Stimulated activated CD4-positive, alpha-beta T cell treated with anti-CD3 and anti-CD28 coated beads, Interleukin-2, amount 100 ng/mL, for 48 hours (primary cell): ENCODE measurements around the gene TDRD3.

Experiments used
- DNase-seq, 2 donors: peaks; one replicate each; pipeline ENCODE4 v3.0.0-alpha.2; 2020

TDRD3 gene

GRCh38 chr13:60463787-60464186 lies 66.8 kb downstream of the TDRD3 start:
- DNase-seq = no peak

DNA sequence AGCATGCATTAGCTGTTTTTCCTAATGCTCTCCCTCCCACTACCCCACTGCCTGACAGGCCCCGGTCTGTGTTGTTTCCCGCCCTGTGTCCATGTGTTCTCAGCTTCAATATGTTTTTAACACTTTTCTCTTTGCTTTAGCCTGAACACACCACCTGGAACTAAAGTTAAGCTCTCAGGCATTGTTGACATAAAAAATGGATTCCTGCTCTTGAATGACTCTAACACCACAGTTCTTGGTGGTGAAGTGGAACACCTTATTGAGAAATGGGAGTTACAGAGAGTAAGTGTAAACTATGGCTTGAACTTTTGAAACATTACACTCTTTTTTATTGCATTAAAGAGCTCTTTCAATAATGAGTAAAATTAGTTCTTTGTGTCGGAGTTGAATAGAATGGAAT lies 70.1 kb downstream of the TDRD3 start:
- DNase-seq = no peak

DNA sequence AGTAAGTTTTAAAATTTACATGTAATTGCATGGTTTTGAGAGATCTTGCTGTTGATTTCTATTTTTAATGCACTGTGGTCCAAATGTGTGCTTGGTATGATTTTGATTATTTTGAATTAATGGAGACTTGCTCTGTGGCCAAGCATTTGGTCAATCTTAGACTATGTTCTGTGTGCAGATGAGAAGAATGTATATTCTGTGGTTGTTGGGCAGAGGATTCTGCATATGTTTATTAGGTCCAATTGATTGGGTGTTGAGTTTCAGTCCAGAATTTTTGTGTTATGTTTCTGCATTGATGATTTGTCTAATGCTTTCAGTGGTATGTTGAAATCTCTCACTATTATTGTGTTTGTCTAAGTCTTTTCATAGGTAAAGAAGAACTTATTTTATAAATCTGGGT lies 82.3 kb downstream of the TDRD3 start:
- DNase-seq = no peak

DNA sequence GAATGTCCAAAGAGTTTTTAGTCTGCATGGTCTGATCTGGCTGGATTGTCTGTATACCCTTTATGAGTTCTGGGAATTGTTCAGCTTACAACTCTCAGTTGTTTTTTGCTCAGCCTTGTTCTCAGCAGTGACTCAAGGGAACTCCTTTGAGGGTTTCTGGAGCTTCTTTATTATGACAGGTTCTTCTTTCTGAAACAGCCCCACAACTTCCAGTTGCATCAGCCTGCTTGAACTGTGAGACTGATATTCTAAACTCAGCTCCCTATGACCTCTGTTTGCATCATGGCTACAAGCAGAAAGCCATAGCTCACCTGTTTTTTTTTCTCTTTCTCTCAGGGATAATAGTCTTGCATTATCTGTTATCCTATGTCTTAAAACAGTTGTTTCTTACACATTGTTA lies 85.0 kb downstream of the TDRD3 start:
- no peak for DNase-seq

DNA sequence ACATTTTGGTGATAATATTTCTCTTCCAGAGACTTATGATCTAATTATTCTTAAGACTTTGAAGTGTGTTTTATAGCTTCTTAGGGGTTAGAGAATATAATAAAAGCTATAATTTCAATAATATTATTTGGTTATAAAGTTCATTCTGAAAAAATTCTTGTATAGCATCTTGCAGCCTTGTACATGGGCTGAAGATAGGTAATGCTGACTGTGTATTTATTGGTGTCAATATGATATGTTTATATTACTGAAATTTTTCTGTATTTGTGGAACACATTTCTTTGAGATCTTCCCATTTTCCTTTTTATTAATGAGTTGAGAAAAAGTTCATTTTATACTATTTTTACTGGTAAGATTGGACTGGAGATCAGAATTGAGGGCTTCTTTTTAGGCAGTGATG lies 87.8 kb downstream of the TDRD3 start:
- DNase-seq = no peak

GRCh38 chr13:60491531-60491930 lies 94.5 kb downstream of the TDRD3 start:
- no peak for DNase-seq

DNA sequence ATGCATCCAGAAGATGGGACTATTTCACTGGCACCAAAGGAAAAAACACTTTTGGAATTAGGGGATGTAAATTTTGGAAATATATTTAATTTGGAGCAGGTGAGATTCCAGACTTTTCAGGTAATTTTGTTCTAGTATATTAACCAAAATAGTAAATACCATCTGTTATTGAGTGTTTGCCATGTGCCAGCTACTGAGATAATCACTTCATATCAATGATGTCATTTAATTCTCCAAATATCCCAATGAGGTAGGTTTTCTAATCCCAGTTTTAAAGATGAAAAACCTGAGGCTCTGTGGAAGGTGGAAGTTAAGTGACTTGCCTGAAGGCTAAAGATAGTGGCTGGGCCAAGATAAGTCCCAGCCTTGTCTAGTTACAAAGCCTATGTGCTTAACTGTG lies 95.2 kb downstream of the TDRD3 start:
- no peak for DNase-seq

- no peak for DNase-seq
These were observed 97.3 kb downstream of the TDRD3 start for GRCh38 chr13:60494296-60494695.

DNA sequence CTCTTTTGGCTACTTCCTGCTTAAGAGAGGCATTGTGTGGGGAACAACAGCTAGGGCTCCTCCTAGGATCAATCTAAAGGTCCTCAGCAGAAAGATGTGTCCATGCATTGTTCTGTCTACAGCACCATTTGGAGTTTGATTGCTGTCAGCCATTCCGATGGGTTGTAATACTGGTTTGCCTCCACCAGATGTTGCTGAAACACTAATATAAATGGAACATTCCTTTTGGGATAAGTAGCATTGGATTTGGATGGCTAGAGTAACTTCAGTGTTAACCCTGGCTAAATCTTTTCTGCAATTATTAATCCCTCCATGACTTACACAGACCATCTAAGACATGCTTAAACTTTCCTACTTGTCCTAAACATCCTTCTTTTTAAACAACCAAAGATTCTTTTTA lies 104.2 kb downstream of the TDRD3 start:
- DNase-seq = no peak

GRCh38 chr13:60509601-60510386 lies 112.8 kb downstream of the TDRD3 start:
- DNase-seq = no peak

- no peak for DNase-seq
These were observed 114.6 kb downstream of the TDRD3 start for GRCh38 chr13:60511637-60512036.

- no peak for DNase-seq
These were observed 117.9 kb downstream of the TDRD3 start for GRCh38 chr13:60514891-60515290.

DNA sequence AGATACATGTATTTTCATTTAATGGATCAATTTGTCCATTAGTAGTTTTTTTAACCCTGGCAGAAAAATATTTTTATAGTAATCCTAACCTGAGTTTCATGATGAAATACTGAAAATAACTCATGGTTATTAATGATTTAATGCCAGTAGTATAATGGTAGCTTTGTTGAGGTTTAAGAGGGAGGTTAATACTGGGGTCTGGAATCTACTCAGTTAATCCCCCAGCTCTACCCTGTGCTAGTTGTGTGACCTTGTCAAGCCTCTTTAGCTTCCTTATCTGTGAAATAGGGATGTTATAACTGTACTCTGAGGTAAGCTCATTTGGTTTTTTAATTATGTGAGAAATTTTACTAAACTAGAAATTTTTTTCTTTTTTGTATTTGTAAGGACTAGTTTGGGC lies 122.5 kb downstream of the TDRD3 start:
- no peak for DNase-seq

DNA sequence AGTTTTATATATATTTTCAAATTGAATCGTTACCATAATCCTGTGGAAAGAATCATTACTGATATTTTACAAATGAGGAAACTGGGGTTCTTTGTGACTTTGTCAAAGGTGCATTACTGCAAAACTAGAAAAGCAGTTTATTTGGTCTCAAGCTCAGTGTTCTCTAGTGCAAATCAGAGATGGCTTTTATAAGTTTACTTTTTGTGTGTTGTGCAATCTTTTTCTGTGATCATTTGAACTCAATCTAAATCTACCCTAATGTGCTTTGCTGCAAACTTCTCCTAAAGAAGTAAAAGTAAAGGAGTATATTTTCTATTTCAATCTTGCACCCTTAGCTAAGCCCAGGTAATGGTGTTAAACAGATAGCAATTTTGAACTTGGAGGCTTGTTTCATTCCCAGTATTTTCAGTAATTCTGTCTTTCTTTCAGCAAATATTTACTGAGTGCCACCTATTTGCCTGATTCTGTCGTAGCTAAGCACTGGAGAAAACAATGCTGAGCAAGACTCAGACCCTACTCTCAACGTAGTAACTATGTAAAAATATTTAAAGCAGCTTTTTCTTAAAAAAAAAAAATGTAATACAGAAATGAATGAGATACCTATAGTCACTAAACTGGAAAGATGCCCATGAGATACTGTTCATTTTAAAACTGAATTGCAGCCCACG lies 124.0 kb downstream of the TDRD3 start:
- no peak for DNase-seq

GRCh38 chr13:60538566-60538965 lies 141.5 kb downstream of the TDRD3 start:
- no peak for DNase-seq

DNA sequence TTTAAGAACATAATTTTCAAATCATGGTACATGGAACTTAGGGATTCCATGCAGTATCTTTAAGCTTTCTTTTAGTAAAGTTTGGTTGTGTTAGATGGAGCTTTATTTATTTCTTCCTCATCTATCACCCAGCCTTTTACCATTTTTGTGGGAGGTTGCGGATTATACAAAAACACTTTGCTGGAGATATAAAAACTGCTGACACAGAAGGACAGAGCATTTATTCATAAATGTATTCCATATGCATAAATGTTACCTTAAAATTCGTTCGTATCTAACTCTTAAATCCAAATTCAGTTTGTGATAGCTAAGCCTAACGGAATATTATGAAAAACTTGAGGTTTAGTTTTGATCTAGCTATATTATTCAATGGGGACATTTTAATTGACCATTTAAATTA lies 143.3 kb downstream of the TDRD3 start:
- DNase-seq = no peak

GRCh38 chr13:60562096-60562780 lies 165.2 kb downstream of the TDRD3 start:
- no peak for DNase-seq

DNA sequence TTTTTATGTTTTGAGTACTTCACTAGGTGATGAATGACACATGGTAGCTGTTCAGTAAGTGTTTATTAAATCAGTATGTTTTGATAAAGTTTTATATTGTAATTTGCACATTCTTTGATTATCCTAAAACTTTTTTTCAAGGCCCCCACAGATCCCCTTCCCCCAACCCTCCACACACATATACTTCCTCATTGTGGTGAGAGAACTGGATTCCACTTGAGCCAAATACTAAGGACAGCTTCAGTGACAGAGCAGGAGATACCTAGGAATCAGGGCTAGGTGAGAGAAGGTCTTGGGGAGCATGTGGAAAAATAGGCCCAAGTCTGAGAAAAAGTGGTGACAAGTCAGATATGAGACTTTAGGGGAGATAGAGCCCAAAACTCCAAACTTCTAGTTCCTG lies 174.6 kb downstream of the TDRD3 start:
- DNase-seq = no peak

DNA sequence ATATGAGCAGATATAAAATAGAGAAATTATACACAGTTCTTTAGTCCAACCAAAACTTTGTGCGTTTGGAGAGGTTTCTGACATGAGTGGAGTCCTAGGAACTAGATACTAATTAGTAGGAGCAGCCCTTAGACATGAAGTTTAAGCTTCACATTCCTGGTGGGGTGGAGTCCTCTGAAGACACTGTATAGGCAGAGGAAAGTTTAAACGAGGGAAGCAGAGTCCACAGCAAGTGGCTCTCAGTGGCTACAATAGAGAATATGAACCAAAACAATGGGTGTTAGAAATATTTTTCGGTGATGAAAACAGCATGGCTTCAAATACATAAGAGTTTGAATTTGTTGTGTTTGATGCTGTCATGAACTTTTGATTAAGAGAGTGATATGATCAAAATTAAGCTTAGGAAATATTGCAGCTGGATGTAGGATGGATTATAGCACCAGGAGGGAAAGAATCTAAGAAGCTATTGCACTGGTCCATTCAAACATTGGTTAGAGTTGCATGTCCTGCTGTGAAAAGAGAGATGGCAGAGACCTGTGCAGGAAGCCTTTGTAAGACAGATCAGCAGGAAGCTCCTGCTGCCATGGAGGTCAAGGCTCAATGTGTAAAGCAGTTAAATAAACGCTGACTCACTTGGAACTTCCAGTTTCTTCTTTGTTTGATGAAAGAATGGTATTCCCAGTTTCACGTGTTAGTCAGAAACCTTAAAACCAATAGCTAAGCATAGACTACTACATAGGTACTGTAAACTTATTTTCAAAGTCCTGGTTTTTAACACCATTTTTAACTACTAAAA lies 175.2 kb downstream of the TDRD3 start:
- no peak for DNase-seq

- DNase-seq = no peak
These were observed 175.8 kb downstream of the TDRD3 start for GRCh38 chr13:60572855-60573254.

DNA sequence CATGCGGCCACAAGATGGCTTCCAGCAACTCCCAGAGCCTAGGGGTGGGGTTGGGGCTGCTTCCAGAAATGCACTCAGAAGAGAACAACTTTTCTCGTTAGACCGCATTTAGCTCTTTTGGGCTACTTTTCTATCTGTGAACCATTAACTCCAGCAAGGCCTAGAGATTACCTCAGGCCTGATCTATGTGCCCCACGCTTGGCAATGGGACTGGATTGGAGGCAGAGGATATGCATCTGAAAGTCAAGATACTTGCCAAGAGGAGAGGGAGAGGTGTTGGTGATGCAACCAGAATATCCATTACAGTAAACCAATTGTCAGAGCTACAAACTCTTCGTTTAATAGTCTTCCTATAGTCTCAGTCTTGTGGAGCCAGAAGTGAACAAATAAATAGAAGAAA lies 177.7 kb downstream of the TDRD3 start:
- DNase-seq = no peak

DNA sequence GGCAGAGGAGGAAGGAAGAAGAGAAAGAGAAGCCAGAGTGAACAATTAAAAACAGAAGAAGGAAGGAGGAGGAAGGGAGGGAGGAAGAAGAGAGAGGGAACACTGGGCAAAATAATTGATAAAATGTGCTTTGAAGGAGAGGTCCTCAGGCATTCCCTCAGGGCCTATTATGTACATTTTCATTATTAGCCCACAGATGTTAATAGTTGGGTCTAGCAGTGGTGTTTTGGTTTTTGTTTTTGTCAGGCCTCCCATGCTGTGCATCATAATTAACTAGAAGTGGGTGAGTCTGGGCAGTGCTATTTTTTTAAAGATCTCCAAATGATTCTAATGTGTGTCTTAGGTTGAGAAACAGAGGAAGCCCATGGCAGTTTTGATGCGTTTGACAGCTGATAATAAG lies 178.1 kb downstream of the TDRD3 start:
- no peak for DNase-seq

GRCh38 chr13:60577761-60578160 lies 180.7 kb downstream of the TDRD3 start:
- no peak for DNase-seq
